ENCODE results near the gene OR1S2. TPM values are rescaled to one million over a fixed set of nuclear protein-coding genes. Genes with fewer than 3 reads are reported as not detected.

OR1S2 gene
- not detected for total RNA-seq

GRCh38 chr11:58204042-58204441 is at the start of gene OR1S2:
Gene OR1S2 (minus strand): TSS chr11:58204142. CDS start chr11:58204142, 0 bp downstream.

GRCh38 chr11:58212420-58212819 is 8.5 kb upstream of the OR1S2 start, which contains the start of gene OR1S1:
Gene OR1S1 (plus strand): TSS chr11:58212720.

GRCh38 chr11:58188770-58189169 is 15.2 kb downstream of the OR1S2 start, which contains the start of gene OR9Q2:
Gene OR9Q2 (plus strand): TSS chr11:58189070. CDS start chr11:58190491, 1,421 bp downstream.

Other genes starting within 250 kb of the OR1S2 start
- not detected for gene OR9Q1, start 180.3 kb downstream of the OR1S2 start, total RNA-seq
- not detected for gene OR6Q1, start 173.2 kb downstream of the OR1S2 start, total RNA-seq
- not detected for gene OR9I1, start 78.6 kb downstream of the OR1S2 start, total RNA-seq
- gene OR9Q2, start 15.1 kb downstream of the OR1S2 start, total RNA-seq: not detected
- gene OR1S1, start 8.6 kb upstream of the OR1S2 start, total RNA-seq: not detected
- gene OR10Q1, start 24.8 kb upstream of the OR1S2 start, total RNA-seq: not detected
- gene OR10W1, start 64.1 kb upstream of the OR1S2 start, total RNA-seq: not detected
- not detected for gene OR5B17, start 154.9 kb upstream of the OR1S2 start, total RNA-seq
- gene OR5B3, start 202.7 kb upstream of the OR1S2 start, total RNA-seq: not detected
- not detected for gene OR5B2, start 224.0 kb upstream of the OR1S2 start, total RNA-seq
- not detected for gene OR5B12, start 238.1 kb upstream of the OR1S2 start, total RNA-seq